Heart left ventricle (tissue), 16 donors: ENCODE data around the gene C8A. TPM values are rescaled to one million over a fixed set of nuclear protein-coding genes. Genes with fewer than 3 reads are reported as not detected.

Experiments used
- ATAC-seq, 4 donors: fragments of 200-7000 bp; cut with Tn5 transposase; one replicate each; pipeline ENCODE4 v1.9.1; 2020 to 2022; ENCODE audit warnings: moderate library complexity in 4 of 4, mild to moderate bottlenecking in 3 of 4, moderate number of reproducible peaks in 1 of 4
- DNase-seq, 5 donors: peaks; one replicate each; pipeline ENCODE4 v3.0.0-alpha.2; 2020
- H3K27ac ChIP-seq, 12 donors: fragments of 200-600 bp; sonication (generic) in 4 of 12; one replicate each; pipeline versions ENCODE4 v1.5.0 to v1.8.0; 2016 to 2022; ENCODE audit warnings: mild to moderate bottlenecking in 2 of 12
- H3K27me3 ChIP-seq, 9 donors: fragments of 200-600 bp; sonication (generic) in 2 of 9; one replicate each; pipeline versions ENCODE4 v1.5.1 to v1.8.0; 2016 to 2022; ENCODE audit warnings: mild to moderate bottlenecking in 3 of 9
- H3K36me3 ChIP-seq, 9 donors: fragments of 200-600 bp; sonication (generic) in 2 of 9; one replicate each; pipeline versions ENCODE4 v1.5.0 to v1.8.0; 2018 to 2022; ENCODE audit warnings: mild to moderate bottlenecking in 2 of 9
- H3K4me1 ChIP-seq, 12 donors: fragments of 200-600 bp; sonication (generic) in 4 of 12; one replicate each; pipeline versions ENCODE4 v1.5.0 to v1.8.0; 2016 to 2022; ENCODE audit warnings: mild to moderate bottlenecking in 3 of 12
- H3K4me3 ChIP-seq, 12 donors: fragments of 200-600 bp; sonication (generic) in 4 of 12; one replicate each; pipeline versions ENCODE4 v1.5.0 to v1.8.0; 2017 to 2022; ENCODE audit warnings: mild to moderate bottlenecking in 9 of 12, moderate library complexity in 4 of 12
- H3K9me3 ChIP-seq, 12 donors: fragments of 200-600 bp; sonication (generic) in 4 of 12; one replicate each; pipeline versions ENCODE4 v1.5.0 to v1.8.0; 2016 to 2022; ENCODE audit warnings: mild to moderate bottlenecking in 1 of 12
- CTCF ChIP-seq, 12 donors: fragments of 200-600 bp; sonication (generic) in 4 of 12; IDR thresholded peaks; one replicate each; pipeline versions ENCODE4 v1.5.0 to v1.8.0; 2018 to 2022; ENCODE audit warnings: antibody characterized with exemption in 12 of 12, mild to moderate bottlenecking in 5 of 12
- POLR2A ChIP-seq, 2 donors: fragments of 450-650 bp; IDR thresholded peaks; one replicate each; pipeline ENCODE4 v1.6.1; 2017; ENCODE audit warnings: antibody characterized with exemption in 2 of 2, mild to moderate bottlenecking in 2 of 2, moderate library complexity in 2 of 2
- WGBS, 4 donors: extraction: QIAGEN DNeasy Blood & Tissue Kit in 2 of 4; methylation state at CpG; one replicate each; pipeline versions ENCODE4 v1.1.5 to v1.1.7; 2013 to 2018; 5-methylcytosine and 5-hydroxymethylcytosine counted together
- intact Hi-C, 10 donors: fragments of 100-400 bp; cut with DNase I; formaldehyde crosslinking; loops; one replicate each; pipeline versions ENCODE4 v1.11.1 to v1.14.2; 2022
- polyA plus RNA-seq, 2 donors: library from polyadenylated mRNA; stranded (reverse); fragments of 200-250 nt; gene quantifications; one replicate each; pipeline ENCODE4 v1.2.3, GENCODE V29; 2013
- total RNA-seq, 9 donors: library from RNA; depleted of rRNA in 2 of 9; stranded (reverse); fragments of >200 nt in 2 of 9; fragmentation: NEBNext Ultra II Directional in 3 of 9; extraction: Animal tissue kit (Norgen Biotek cat#: 25700) in 3 of 9; gene quantifications; one replicate each; pipeline versions ENCODE4 v1.1.0 to v1.2.4, GENCODE V29; 2016 to 2023
- donor health status: ischemic (EF 13 %, LVEDD 7.1; RV severe dilation, severe dysfunction).
- donor health status: healthy with polysubstance abuse.
- donor health status: DM: no; HTN: yes; CAD: no.
- donor health status: DM: no; HTN: no; CAD: no.
- donor health status: ischemic (EF 25% LVEDD 6.9; RV normal size, moderate dysfunction).
- donor health status: ischemic (EF 25% LVEDD 5.7; RV mildly dilated, moderate dysfunction).
- donor health status: healthy.
- donor health status: DM: yes; HTN: yes; CAD: no.
- donor health status: ischemic (EF 35%, LVEDD 5.7; RV mildly dilated, moderate dysfunction).
- donor health status: nonischemic (EF 11% LVEDD 7.7; RV severe dilation, severe dysfunction).
- donor health status: DM: yes; HTN: yes; CAD: no.
- donor health status: PGD.
- donor health status: ischemic (EF 29% LVEDD 5.4; RV normal size, mild dysfunction).
- donor health status: nonischemic (EF 23%, LVEDD 6.1; RV moderate dilation, normal function).

Gene C8A
- total and polyA plus RNA-seq, 11 donors = not detected

- no peaks in the 10 kb centered on the region for H3K36me3 ChIP-seq
- 31 to 85% (median 62%) methylated on average over 3 of the region's 3 CpGs for WGBS, 4 donors
- intact Hi-C loops = no loop called here
- no peak for ATAC-seq
- TF ChIP-seq CTCF (IDR thresholded peaks at IDR 0.05) (no peak), POLR2A (IDR thresholded peaks at IDR 0.05) (no peak)
- no peak for DNase-seq
- H3K4me3 ChIP-seq = no peak overlapping the region
- no peak overlapping the region for H3K27ac ChIP-seq
- no peaks in the 10 kb centered on the region for H3K9me3 ChIP-seq
- no peaks in the 10 kb centered on the region for H3K27me3 ChIP-seq
- no peaks in the 10 kb centered on the region for H3K4me1 ChIP-seq
These were observed 68.6 kb downstream of the C8A start for GRCh38 chr1:56923201-56923600.

GRCh38 chr1:56924116-56924515, 69.5 kb downstream of the C8A start:
- Histone ChIP-seq H3K36me3 (no peaks in the 10 kb centered on the region), H3K9me3 (no peaks in the 10 kb centered on the region), H3K4me1 (no peaks in the 10 kb centered on the region), H3K27me3 (no peaks in the 10 kb centered on the region), H3K27ac (no peak overlapping the region), H3K4me3 (no peak overlapping the region)
- 84 to 91% (median 87%) methylated on average over 5 of the region's 5 CpGs for WGBS, 4 donors
- TF ChIP-seq POLR2A (IDR thresholded peaks at IDR 0.05) = no peak
- no peak for TF ChIP-seq CTCF (IDR thresholded peaks at IDR 0.05)
- intact Hi-C loops = no loop called here
- no peak for ATAC-seq
- DNase-seq = no peak

- no peaks in the 10 kb centered on the region for H3K9me3 ChIP-seq
- no peak overlapping the region for H3K4me3 ChIP-seq
- H3K36me3 ChIP-seq = no peaks in the 10 kb centered on the region
- TF ChIP-seq CTCF (IDR thresholded peaks at IDR 0.05) (no peak), POLR2A (IDR thresholded peaks at IDR 0.05) (no peak)
- ATAC-seq (no peak), DNase-seq (no peak)
- no peaks in the 10 kb centered on the region for H3K4me1 ChIP-seq
- intact Hi-C loops = no loop called here
- H3K27ac ChIP-seq = no peak overlapping the region
- H3K27me3 ChIP-seq = no peaks in the 10 kb centered on the region
These were observed 70.6 kb downstream of the C8A start for GRCh38 chr1:56925193-56925592.

GRCh38 chr1:56927171-56927570, 72.6 kb downstream of the C8A start:
- ATAC-seq = no peak

More at GRCh38 chr1:56927171-56927570, 72.6 kb downstream of the C8A start:
- no peaks in the 10 kb centered on the region for H3K9me3 ChIP-seq
- WGBS, 4 donors = 77 to 83% (median 81%) methylated on average over 4 of the region's 4 CpGs
- no peak for DNase-seq
- H3K4me3 ChIP-seq = no peak overlapping the region
- H3K27me3 ChIP-seq = no peaks in the 10 kb centered on the region
- no peak for TF ChIP-seq POLR2A (IDR thresholded peaks at IDR 0.05)
- no peak for TF ChIP-seq CTCF (IDR thresholded peaks at IDR 0.05)
- no peaks in the 10 kb centered on the region for H3K36me3 ChIP-seq
- H3K4me1 ChIP-seq = no peaks in the 10 kb centered on the region
- H3K27ac ChIP-seq = no peak overlapping the region
- intact Hi-C loops = no loop called here
